ENCODE results near the gene DPP4. TPM values are rescaled to one million over a fixed set of nuclear protein-coding genes. Genes with fewer than 3 reads are reported as not detected.

Gene DPP4
- polyA plus RNA-seq, 1 donor (not counting 4 experiments of a cell fraction or from before 2014, with no cell fraction given) = 1.1 TPM

DNA sequence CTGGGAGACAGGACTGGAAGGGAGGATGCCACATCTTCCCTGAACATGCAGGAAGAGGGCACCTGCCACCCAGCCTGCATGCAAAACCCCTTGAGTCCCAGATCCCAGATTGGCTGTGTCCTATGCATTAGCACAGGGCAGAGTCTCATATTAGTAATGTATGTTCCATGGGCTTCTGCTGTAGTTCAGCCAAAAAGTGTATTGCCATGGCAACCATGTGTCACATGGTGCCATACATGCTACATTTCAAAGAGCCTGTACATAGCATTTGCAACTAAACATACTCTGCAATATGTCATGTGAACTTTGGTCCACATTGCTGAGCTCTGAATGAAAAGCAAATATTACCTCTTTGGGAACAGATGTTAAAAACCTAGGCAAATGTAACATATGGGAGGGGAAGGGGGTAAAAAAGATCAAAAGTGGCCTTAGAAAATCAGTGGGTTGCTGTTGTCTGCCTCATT, 78.4 kb downstream of the DPP4 start:
- dilution Hi-C loops (cut with MboI; ENCODE audit: extremely low pct_ligation_motif_present, low sequenced_read_pairs) = no loop called here
- FAIRE-seq = no peak
- H3K4me2 ChIP-seq (ENCODE audit: control insufficient read depth, extremely low read depth, insufficient read depth, low read depth, low read length) = no peak overlapping the region

DNA sequence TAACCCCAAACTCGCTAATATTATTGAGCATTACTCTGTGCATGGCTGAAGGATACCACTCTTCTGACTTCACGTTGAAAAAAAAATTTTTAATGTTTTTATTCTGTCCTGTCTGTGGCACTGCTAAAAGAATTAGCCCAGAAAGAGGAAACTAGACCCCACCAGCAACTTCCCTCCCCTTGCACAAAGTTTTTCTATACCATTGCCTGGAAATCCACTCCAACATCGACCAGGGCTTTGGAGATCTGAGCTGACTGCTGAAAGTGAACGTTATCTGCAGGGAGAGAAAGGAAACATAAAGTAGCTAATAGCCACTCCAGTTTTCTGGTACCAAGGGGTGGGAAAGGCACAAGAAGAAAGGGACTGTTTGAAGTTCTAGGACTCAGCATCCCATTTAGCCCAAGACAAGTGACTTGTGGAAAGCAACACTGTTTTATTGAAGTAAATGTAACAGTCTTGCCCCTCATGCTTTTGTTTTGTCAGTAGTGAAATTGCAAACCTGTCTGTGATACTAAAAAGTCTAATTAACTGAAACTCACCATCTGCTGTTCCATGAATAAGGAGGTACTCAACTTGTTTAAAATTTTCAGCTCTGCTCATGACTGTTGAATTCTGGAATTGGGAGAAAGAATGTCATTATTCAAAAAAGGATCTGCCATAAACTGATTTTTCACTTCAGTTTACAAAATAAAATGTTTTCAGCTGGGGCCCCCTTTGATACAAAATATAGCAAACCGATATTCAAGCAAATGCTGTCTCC, 79.1 kb downstream of the DPP4 start:
- peaks cover 12% of the 10 kb centered on the region for H3K4me1 ChIP-seq (ENCODE audit: control insufficient read depth, extremely low read depth, insufficient read depth, low read length)
- dilution Hi-C loops (cut with MboI; ENCODE audit: extremely low pct_ligation_motif_present, low sequenced_read_pairs) = no loop called here
- DNase-seq (ENCODE audit: low read depth, low spot score) = no peak

More for the DNA sequence above, 78.4 kb downstream of the DPP4 start:
- H3K36me3 ChIP-seq (ENCODE audit: control insufficient read depth in 2 of 2, extremely low read depth in 1 of 2, insufficient read depth in 2 of 2, low read length in 2 of 2) = no peaks in the 10 kb centered on the region
- H3K9me3 ChIP-seq (ENCODE audit: control insufficient read depth, low read depth, low read length) = no peaks in the 10 kb centered on the region
- no peaks in the 10 kb centered on the region for H3K27me3 ChIP-seq (ENCODE audit: control insufficient read depth, extremely low read depth, insufficient read depth, low read length)
- H3K79me2 ChIP-seq (ENCODE audit: control insufficient read depth, insufficient read depth, low read length) = no peaks in the 10 kb centered on the region
- no peak for TF ChIP-seq EZH2 (IDR thresholded peaks at IDR 0.05; ENCODE audit: low read length)
- TF ChIP-seq, protein P1, sequence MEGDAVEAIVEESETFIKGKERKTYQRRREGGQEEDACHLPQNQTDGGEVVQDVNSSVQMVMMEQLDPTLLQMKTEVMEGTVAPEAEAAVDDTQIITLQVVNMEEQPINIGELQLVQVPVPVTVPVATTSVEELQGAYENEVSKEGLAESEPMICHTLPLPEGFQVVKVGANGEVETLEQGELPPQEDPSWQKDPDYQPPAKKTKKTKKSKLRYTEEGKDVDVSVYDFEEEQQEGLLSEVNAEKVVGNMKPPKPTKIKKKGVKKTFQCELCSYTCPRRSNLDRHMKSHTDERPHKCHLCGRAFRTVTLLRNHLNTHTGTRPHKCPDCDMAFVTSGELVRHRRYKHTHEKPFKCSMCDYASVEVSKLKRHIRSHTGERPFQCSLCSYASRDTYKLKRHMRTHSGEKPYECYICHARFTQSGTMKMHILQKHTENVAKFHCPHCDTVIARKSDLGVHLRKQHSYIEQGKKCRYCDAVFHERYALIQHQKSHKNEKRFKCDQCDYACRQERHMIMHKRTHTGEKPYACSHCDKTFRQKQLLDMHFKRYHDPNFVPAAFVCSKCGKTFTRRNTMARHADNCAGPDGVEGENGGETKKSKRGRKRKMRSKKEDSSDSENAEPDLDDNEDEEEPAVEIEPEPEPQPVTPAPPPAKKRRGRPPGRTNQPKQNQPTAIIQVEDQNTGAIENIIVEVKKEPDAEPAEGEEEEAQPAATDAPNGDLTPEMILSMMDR (optimal IDR thresholded peaks at IDR 0.05 in 1 of 3, IDR thresholded peaks at IDR 0.05 in 1 of 3, conservative IDR thresholded peaks at IDR 0.05 in 1 of 3; ENCODE audit: extremely low read depth in 1 of 3, insufficient read depth in 2 of 3, low read length in 3 of 3) = no peak
- H3K4me3 ChIP-seq (ENCODE audit: control insufficient read depth in 2 of 3, extremely low read depth in 1 of 3, insufficient read depth in 2 of 3, low read depth in 1 of 3, low read length in 3 of 3) = no peak overlapping the region
- H3K4me1 ChIP-seq (ENCODE audit: control insufficient read depth, extremely low read depth, insufficient read depth, low read length) = peaks cover 6% of the 10 kb centered on the region
- DNase-seq (ENCODE audit: low read depth, low spot score) = no peak
- no peak overlapping the region for H2AFZ ChIP-seq (ENCODE audit: control insufficient read depth, low read length)
- no peak overlapping the region for H3K27ac ChIP-seq (ENCODE audit: control insufficient read depth, insufficient read depth, low read length)
- no peak overlapping the region for H3K9ac ChIP-seq (ENCODE audit: control insufficient read depth, extremely low read depth, insufficient read depth, low read length)
- no peaks in the 10 kb centered on the region for H4K20me1 ChIP-seq (ENCODE audit: control insufficient read depth, extremely low read depth, insufficient read depth, low read length)
- H3K9me1 ChIP-seq (ENCODE audit: control insufficient read depth, extremely low read depth, insufficient read depth, low read length) = no peaks in the 10 kb centered on the region

More for the DNA sequence above, 79.1 kb downstream of the DPP4 start:
- Histone ChIP-seq H3K9me1 (ENCODE audit: control insufficient read depth, extremely low read depth, insufficient read depth, low read length) (no peaks in the 10 kb centered on the region), H3K27ac (ENCODE audit: control insufficient read depth, insufficient read depth, low read length) (no peak overlapping the region), H3K36me3 (ENCODE audit: control insufficient read depth in 2 of 2, extremely low read depth in 1 of 2, insufficient read depth in 2 of 2, low read length in 2 of 2) (no peaks in the 10 kb centered on the region), H2AFZ (ENCODE audit: control insufficient read depth, low read length) (no peak overlapping the region), H3K4me2 (ENCODE audit: control insufficient read depth, extremely low read depth, insufficient read depth, low read depth, low read length) (no peak overlapping the region), H3K27me3 (ENCODE audit: control insufficient read depth, extremely low read depth, insufficient read depth, low read length) (no peaks in the 10 kb centered on the region), H3K4me3 (ENCODE audit: control insufficient read depth in 2 of 3, extremely low read depth in 1 of 3, insufficient read depth in 2 of 3, low read depth in 1 of 3, low read length in 3 of 3) (no peak overlapping the region), H3K9ac (ENCODE audit: control insufficient read depth, extremely low read depth, insufficient read depth, low read length) (no peak overlapping the region), H4K20me1 (ENCODE audit: control insufficient read depth, extremely low read depth, insufficient read depth, low read length) (no peaks in the 10 kb centered on the region), H3K9me3 (ENCODE audit: control insufficient read depth, low read depth, low read length) (no peaks in the 10 kb centered on the region), H3K79me2 (ENCODE audit: control insufficient read depth, insufficient read depth, low read length) (no peaks in the 10 kb centered on the region)
- TF ChIP-seq, protein P1 (optimal IDR thresholded peaks at IDR 0.05 in 1 of 3, IDR thresholded peaks at IDR 0.05 in 1 of 3, conservative IDR thresholded peaks at IDR 0.05 in 1 of 3; ENCODE audit: extremely low read depth in 1 of 3, insufficient read depth in 2 of 3, low read length in 3 of 3) = no peak
- TF ChIP-seq EZH2 (IDR thresholded peaks at IDR 0.05; ENCODE audit: low read length) = no peak
- FAIRE-seq = no peak

Measured in keratinocyte (primary cell).